ENCODE results near the gene TMC8.
"Not testable (repeated sequence)": the region's sequence is repeated elsewhere in the genome, so short reads cannot be mapped to it uniquely, and the experiment has no call there.

TMC8 gene

DNA sequence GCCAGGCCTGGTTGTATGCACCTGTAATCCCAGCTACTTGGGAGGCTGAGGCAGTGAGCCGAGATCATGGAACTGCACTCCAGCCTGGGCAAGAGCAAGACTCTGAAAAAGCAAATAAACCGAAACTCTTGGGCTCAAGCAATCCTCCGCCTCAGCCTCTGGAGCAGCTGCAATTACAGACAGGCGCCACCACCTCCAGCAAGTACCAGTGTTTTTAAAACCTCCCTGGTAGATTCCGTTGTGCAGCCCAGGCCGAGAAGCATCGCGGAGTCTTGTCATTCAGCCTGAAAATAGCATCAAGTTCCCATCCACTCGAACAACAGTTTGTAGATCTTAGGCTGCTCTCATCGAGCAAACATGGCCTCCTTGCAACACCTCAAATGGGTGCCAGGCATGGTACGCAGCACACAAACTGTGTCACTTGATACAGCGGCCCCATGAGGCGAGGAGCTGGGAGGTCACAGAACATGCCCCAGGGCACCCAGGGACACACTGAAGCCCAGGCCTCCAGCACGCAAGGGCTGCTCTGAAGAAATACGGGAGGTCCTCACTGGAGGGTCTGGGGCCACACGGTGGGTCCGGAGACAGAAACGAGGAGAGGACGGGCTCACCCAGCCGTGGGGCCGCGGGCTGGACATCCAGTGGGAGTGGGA, 20.1 kb upstream of the TMC8 start:
- no peak for DNase-seq

DNA sequence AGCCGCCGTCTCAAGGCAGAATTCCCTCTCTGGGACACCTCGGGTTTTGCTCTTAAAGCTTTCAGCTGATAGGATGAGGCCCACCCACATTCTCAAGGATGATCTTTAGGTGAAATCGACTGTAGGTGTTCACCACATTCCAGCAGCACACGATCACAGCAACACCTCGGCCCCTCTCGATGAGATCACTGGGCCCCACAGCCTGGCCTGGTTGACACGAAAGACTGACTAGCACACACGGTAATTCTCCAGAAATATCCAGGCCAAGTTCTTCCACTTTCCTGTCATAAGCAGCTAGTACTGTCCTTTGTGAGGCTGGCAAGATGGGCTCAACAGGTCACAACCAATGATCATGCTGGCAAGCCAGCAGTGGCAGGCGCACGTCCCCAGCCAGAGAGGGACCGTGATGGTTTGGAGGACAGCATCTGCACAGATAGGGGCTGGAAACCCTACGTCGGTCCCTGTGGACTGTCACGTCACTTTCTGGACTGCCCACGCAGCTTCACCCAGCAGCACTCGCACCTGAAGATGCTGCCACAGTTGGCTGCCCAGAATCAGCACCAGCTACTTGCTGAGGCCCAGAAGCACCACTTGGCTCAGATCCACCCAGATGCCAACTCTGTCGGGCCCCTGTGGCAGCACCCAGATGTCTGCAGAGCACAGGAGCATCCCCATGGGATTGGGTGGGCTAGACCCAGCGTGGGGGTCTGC, 19.4 kb upstream of the TMC8 start:
- DNase-seq = no peak

DNA sequence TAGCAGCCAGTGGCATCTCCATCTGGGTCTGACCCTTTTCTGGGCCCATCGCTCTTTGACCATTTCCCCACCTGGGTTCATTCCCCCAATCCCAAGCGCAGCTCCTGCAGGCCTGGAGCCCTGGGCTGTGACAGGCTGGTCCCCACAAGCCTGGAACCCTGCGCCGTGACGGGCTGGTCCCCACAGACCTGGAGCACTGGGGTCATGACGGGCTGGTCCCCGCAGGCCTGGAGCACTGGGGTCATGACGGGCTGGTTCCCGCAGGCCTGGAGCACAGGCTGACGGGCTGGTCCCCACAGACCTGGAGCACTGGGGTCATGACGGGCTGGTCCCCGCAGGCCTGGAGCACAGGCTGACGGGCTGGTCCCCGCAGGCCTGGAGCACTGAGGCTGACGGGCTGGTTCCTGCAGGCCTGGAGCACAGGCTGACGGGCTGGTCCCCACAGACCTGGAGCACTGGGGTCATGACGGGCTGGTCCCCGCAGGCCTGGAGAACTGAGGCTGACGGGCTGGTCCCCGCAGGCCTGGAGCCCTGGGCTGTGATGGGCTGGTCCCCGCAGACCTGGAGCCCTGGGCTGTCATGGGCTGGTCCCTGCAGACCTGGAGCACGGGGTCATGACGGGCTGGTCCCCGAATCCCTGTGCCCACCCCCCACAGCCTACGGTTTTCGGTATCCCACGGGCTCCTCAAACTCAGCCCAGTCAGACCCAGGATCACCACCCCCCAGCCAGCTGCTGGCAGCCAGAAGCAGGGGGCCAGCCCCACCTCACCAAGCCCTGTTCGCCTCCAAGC, 18.6 kb upstream of the TMC8 start:
- DNase-seq = no peak

DNA sequence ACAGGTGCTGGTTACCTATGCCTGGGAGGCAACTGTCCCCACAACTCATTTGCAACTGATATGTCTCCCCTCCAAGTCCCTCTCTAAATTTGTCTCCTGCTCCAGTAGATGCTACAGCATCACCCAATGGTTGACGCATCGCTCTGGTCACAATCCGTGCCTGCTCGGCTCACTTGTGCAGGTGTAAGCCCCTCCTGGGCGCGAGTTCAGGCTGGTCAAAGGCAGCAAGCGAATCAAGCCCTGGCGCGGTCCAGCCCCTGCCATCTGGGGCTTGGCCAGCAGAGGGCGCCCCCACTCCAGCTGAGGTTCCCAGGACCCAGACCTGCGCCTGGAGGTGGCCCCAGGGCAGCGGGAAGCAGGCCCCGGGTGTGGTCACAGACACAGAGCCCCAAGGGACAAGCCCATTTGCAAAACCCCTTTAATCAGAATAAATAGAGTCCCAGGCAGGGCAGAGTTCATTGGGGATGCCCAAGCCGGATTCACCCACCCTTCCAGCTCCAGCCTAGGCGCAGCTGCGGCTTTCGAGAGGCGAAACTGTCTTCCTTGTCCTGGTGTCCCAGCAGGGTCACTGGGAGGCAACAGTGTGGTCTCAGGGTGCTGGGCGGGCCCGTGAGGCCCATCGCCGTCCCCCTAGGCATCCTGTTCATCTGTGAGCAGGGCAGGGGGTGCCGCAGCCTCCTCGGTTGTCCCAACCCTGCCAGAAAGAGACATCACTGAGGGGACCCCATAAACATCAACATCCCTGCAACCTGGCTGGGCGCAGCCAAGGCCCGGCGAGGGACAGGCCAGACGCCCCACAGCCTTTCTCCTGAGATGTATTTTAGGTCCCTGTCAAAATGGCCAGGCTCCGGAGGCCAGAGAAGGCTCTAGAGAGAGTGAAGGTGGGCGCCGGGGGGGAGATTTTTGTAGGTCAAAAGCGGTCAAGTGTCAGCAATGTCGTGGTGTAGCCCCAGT, 17.8 kb upstream of the TMC8 start:
- DNase-seq = peak; percentile 75

DNA sequence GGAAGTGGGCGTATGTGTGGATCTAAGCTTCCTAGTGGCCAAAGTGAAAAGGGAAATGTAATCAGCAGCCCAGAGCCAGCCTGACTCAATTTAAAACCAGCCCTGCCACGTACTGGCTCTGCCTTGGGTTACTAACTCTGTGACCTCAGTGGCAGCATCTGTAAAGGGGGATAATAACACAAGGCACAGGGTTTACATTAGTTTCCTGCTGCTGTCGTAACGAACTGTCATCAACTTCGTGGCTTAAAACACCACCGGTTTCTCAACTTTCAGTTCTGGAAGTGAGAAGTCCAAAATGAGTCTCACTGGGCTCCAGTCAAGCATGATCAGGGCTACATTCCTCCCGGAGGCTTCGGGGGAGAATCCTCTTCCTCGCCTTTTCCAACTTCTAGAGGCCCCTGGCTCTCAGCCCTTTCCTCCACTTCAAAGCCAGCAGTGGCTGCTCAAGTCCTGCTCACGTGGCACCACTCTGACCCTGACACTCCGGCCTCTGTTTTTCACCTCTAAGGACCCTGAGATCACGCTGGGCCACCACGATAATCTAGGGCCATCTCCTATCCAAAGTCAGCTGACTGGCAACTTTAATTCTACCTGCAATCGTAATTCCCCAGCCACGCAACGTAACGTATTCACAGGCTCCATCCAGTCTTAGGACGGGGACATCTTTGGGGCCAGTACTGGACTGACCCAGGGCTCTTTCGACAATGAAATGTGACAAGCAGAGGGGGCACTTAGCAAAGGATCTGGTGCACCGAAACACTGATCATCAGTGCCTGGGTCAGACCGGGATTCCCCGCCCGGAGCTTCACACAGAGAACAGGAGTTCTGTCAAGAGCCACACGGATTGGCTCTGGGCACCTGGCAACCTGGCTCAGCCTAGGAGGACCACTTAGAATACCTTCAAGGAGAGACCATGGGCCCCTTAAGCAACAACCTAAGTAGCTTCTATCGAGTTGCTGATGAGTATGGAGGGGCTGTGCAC, 16.5 kb upstream of the TMC8 start:
- no peak for DNase-seq

DNA sequence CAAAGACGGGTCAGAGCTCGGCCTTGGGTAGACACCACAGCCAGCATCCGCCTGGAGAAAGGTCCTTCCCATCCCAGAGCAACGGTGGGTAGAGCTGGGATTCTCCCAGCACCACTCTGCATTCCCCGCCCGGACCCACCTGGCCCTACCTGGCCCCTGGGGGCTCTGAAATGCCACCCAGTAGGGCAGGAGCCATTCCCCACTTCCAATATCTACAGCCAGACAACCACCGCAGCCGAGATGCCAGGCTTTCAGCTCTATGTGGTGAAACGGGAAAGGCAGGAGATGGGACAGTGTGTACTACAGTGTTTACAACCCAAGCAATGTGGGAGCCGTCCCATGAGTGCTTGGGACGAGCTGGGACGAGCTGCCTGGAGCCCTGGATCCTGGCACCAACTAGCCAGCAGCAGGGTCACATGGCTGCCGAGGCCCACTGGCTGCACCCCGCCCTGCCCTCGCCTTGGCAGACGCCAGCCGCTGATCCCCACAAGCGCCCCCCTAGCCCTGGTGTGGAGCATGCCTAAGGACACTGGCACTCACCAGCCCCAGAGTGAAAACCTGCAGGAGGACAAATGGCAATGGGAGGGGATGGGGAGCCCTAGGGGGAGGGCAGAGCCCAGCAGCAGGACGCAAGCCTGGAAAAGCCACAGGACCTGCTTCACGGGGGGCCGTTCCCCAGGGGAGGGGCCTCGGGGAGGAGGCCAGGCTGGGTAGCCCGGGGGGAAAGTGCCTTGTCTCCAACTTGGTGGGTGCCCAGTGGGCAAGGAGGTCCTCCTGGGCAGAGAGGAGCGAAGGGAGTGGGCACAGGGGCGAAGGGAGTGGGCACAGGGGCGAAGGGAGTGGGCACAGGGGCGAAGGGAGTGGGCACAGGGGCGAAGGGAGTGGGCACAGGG, 15.5 kb upstream of the TMC8 start:
- DNase-seq = no peak

DNA sequence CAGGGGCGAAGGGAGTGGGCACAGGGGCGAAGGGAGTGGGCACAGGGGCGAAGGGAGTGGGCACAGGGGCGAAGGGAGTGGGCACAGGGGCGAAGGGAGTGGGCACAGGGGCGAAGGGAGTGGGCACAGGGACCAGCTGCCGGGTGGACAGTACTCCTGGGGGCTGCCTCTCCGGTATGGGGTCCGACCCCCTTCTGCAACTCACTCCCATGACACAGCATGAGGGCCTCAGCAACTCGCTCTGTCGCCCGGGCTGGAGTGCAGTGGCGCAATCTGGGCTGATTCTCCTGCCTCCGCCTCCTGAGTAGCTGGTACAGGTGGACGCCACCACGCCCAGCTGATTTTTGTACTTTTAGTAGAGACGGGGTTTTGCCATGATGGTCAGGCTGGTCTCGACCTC, 14.8 kb upstream of the TMC8 start:
- DNase-seq = not testable (repeated sequence)

DNA sequence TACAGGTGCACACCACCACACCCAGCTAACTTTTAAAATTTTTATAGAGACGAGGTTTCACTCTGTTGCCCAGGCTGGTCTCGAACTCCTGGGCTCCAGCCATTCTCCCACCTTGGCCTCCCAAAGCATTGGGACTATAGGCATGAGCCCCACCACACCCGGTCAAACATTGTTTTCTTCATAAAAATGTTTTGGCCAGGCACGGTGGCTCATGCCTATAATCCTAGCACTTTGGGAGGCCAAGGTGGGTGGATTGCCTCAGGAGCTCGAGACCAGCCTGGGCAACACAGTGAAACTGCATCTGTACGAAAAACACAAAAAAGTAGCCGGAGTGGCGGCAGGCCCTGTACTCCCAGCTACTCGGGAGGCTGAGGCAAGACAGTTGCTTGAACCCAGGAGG, 14.2 kb upstream of the TMC8 start:
- no peak for DNase-seq

DNA sequence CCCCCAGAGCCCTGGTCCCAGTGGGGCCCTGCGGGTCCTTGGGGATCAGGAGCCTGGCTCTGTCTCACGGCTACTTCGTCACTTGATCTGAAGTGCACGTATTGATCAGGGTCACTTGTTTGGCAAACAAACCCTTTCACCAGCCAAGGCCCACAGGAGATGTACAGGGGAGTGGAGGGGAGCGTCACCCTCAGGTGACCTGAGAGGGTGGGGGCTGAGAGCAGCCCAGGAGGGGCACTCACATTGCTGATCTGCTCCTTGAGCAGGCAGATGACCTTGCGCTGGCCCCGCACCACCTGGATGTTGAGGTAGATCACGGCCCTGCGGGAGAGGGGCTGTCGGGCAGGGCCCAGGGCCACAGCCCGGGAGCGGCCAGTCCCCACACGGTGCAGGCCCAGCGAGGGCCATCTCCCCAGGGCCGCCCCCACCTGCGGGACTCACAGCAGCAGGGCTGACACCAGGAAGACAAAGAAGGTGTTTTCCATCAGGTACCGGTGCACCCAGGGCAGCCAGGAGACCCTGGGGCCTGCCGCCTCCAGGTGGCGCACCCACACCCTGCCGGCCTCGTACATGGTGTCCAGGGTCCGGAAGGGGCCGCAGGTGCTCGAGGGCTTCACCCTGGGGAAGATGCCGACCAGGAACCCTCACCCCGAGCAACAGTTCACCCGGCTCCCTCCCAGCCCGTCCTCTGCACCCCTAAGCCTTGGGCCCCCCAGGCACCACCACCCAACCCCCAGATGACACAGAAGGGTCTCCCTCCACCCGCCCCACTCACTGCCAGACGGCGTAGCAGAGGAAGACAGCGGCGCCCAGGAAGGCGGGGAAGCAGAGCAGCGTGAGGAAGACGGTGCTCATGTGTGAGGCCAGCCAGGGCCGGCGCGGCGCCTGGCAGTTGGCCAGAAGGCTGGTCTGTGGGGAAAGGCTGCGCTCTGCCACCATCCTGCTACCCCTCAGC, 13.3 kb upstream of the TMC8 start:
- no peak for DNase-seq

DNA sequence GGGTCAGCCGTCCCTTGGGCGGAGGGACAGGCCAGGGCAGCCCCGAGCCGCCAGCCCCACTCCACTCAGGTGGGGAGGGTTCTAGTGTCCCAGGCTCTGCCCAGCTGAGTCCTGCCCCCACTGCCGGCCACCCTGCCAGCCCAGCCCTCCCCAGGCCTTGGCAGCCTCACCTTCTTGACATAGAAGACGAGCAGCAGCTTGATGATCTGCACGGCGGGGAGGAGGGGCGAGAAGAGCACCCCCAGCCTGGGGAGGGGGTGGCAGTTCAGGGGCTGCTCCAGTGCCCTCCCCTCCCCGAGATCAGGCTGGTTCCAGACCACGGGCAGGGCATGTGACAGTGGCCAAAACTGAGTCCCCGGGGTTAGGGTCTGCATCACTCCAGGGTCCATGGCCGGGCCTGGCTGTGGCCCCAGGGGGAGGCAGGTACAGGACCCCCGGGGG, 11.8 kb upstream of the TMC8 start:
- DNase-seq = no peak

DNA sequence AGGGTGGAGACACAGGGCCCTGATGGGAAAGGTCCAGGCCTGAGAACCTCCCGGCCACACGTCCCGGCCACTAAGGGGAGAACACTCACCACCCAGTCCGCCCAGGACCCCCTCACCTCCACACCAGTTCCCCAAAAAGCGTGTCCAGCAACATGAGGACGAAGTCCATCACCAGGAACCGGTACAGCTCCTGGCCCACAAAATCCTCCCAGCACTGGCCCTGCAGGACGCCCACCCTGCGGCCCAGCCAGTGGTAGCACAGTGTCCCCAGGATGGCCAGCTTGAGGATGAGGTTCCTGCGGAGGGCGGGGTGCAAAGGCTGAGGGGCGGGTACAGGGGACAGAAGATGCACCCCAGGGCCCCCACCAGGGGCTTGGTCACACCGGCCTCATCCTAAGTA, 10.0 kb upstream of the TMC8 start:
- no peak for DNase-seq

DNA sequence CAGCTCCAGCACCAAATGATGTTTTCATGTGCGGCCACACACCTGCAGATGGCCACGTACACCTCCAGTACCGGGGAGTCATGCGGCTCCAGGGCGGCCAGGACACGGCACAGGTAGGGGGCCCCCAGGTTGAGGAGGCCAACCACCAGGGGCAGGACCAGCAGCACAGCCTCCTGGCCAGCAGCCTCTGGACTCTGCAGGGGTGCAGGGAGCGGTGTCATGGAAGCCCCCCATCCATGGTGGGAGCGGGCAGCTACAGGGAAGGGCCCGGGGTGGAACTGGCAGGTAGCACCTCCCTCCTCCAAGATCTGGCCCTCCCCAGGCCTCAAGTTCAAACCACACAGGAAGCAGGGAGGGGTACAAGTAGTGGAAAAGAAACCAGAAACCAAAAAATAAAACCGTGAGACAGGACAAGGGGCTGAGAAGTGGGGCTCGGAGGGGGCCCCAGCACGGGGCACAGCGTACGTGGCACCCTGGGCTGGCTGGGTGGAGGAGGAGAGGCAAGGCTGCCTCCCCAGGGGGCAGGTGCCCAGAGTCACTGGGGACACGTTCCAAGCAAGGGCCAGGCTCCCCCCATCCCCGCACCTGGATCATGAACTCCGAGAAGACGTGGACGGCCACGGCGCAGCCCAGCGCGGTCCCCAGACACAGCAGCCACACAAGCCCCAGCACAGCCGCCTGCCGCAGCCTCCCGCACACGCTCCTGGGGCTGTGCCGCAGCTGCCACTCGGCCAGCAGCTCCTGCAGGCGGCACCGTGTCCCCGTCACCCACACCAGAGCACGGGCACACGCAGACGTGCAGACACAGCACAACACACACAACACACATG, 9.4 kb upstream of the TMC8 start:
- peak; percentile 57 for DNase-seq

DNA sequence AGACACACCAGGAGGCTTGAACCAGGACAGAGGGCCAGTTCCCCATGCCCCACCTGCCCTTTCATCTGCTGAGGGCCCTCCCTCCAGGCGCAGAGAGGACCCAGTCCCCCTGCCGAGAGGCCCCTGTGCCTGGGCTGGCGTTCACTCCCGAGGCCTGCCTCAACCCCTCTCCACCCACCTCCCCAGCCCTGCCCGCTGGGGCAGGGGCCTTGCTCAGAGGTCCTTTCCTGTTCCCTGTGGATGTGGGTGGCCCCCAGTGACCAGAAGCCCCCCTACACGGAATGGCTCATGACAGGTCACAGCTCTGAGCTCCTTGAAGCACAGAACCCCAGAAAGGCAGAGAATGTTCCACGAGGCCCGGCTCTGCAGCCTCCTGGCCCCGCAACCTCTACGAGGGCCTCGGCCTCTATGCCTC, 8.8 kb upstream of the TMC8 start:
- DNase-seq = no peak

DNA sequence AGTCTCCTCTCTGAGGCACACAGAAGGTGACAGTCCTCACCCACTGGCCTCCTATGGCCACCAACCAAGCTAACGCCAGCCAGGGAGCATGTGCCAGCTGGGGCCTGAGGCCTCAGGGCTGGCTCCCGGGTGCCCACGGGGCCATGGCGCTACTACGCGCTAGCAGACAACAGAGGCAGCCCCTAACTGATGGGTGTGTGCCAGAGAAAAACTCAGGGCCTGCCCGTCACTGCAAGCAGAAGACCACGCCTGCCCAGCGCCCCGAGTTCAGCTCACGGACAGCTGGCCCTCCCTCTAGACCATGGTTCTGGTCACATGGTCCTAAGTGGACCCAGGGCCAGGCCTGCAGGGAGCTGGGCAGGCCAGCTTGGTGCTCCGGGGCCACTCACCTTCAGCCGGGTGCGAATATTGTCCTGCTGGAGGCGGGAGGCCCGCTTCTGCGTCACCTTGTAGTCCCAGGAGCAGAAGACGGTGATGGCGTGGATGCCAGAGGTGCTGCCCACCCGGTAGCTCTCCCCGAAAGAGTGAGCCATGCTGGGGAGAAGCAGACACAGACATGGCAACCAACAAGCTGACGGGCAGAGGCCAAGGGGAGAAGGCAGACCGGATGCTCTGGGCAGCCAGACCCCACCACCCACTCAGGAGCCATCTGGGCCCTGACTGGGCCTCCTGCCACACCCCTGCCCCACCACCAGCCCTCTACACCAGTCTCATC, 8.2 kb upstream of the TMC8 start:
- DNase-seq = no peak

DNA sequence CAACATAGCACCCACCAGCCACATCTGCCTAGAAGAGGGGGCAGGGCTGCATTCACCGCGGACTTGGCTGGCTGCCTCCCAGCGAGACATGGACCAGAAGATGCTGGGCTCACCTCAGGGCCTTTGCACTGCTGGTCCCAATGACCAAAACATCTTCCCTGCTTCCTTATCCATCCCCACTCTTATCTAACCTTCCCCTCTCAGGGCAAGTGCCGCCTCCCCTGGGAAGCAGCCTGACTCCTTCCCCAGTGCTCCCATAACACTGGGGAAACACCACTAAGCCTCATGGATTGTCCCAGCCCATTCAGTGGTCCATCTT, 7.7 kb upstream of the TMC8 start:
- DNase-seq = no peak

DNA sequence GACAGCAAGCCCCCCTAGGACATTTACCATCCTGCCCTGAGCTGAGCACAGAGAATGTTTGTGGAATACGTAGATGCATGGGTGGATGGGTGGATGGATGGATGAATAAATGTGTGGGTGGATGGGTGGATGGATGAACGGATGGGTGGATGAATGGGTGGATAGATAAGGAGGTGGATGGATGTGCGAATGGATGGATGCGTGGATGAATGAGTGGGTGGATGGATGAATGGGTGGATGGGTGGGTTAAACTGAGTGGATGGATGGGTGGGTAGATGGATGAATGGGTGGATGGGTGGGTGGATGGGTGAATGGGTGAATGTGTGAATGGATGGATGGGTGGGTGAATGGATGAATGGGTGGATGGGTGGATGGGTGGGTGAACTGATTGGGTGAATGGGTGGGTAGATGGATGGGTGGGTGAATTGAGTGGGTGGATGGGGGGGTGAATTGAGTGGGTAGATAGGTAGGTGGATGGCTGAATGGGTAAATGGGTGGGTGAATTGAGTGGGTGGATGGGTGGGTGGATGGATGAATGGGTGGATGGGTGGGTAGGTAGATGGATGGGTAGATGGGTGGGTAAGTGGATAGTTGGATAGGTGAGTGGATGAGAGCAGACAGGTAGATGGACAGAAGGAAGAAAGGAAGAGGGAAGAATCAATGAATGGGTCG, 7.2 kb upstream of the TMC8 start:
- no peak for DNase-seq
